IMR-90 (cell line): ENCODE results near the gene SOX5. TPM values are rescaled to one million over a fixed set of nuclear protein-coding genes. Genes with fewer than 3 reads are reported as not detected.

Experiments used
- ATAC-seq: fragments of 200-7000 bp; cut with Tn5 transposase; 2 replicates; pipeline ENCODE4 v1.9.1; 2020; ENCODE audit warnings: low read depth, mild to moderate bottlenecking, moderate library complexity
- BruUV-seq: library from RNA; stranded (reverse); fragments of 400-500 nt; replicated peaks from 2 replicates; lab custom pipeline; 2021; lab: Mats Ljungman, UMichigan
- CTCF ChIA-PET: fragments of 300-600 bp; formaldehyde crosslinking; extraction: SDS; loops from one replicate; lab custom pipeline; 2021; ENCODE audit warnings: antibody characterized with exemption; lab: Yijun Ruan, JAX
- POLR2A ChIA-PET: fragments of 300-600 bp; sonication (Branson Sonifier 250); formaldehyde crosslinking; loops from one replicate; lab custom pipeline; 2022; ENCODE audit warnings: antibody characterized with exemption; ENCODE audit not compliant: unreplicated experiment; lab: Charles Lee
- DNase-seq: peaks from one replicate; pipeline ENCODE4 v3.0.0; 2013
- H2AFZ ChIP-seq: replicated peaks from 2 replicates; pipeline ENCODE3; 2013; ENCODE audit warnings: low read length, mild to moderate bottlenecking; ENCODE audit not compliant: poor library complexity
- H2AK5ac ChIP-seq: 2 replicates; pipeline ENCODE4 v1.6.1; 2013; ENCODE audit warnings: low read depth, low read length, inconsistent platforms
- H2AK9ac ChIP-seq: replicated peaks from 2 replicates; pipeline ENCODE3; 2013; ENCODE audit warnings: mild to moderate bottlenecking, low read depth, low read length, moderate library complexity; ENCODE audit not compliant: poor library complexity
- H2BK120ac ChIP-seq: 2 replicates; pipeline ENCODE4 v1.6.1; 2013; ENCODE audit warnings: low read depth, low read length, inconsistent platforms
- H2BK15ac ChIP-seq: 3 replicates; pipeline ENCODE4 v1.6.1; 2013; ENCODE audit warnings: low read depth, low read length, inconsistent platforms
- H2BK20ac ChIP-seq: 2 replicates; pipeline ENCODE4 v1.6.1; 2013; ENCODE audit warnings: low read depth, mild to moderate bottlenecking, inconsistent platforms, low read length, moderate library complexity
- H2BK5ac ChIP-seq: 2 replicates; pipeline ENCODE4 v1.6.1; 2013; ENCODE audit warnings: mild to moderate bottlenecking, low read depth, low read length, inconsistent platforms; ENCODE audit not compliant: poor library complexity, severe bottlenecking
- H3K14ac ChIP-seq: replicated peaks from 2 replicates; pipeline ENCODE4 v1.6.1; 2013; ENCODE audit warnings: low read depth, low read length, inconsistent platforms
- H3K18ac ChIP-seq: 2 replicates; pipeline ENCODE4 v1.6.1; 2013; ENCODE audit warnings: low read depth, low read length, control low read depth
- H3K23ac ChIP-seq: 2 replicates; pipeline ENCODE4 v1.6.1; 2013; ENCODE audit warnings: low read depth, low read length, inconsistent platforms
- H3K27ac ChIP-seq: 2 replicates; pipeline ENCODE4 v1.5.1; 2013; ENCODE audit warnings: mild to moderate bottlenecking, control low read depth, low read length; ENCODE audit not compliant: insufficient read depth
- H3K27me3 ChIP-seq: 2 replicates; pipeline ENCODE4 v1.6.1; 2013; ENCODE audit warnings: low read length; ENCODE audit not compliant: control insufficient read depth, insufficient read depth
- H3K36me3 ChIP-seq: 2 replicates; pipeline ENCODE4 v1.6.1; 2013; ENCODE audit warnings: low read length, mixed read lengths; ENCODE audit not compliant: control insufficient read depth, insufficient read depth
- H3K4ac ChIP-seq: 2 replicates; pipeline ENCODE4 v1.6.1; 2013; ENCODE audit warnings: low read depth, low read length, inconsistent platforms
- H3K4me1 ChIP-seq: 2 replicates; pipeline ENCODE4 v1.6.1; 2013; ENCODE audit warnings: low read length, mixed read lengths; ENCODE audit not compliant: control insufficient read depth, insufficient read depth
- H3K4me2 ChIP-seq: 2 replicates; pipeline ENCODE4 v1.6.1; 2013; ENCODE audit warnings: low read depth, mild to moderate bottlenecking, control low read depth, low read length, moderate library complexity
- H3K4me3 ChIP-seq: 2 replicates; pipeline ENCODE4 v1.5.1; 2013; ENCODE audit warnings: low read depth, mild to moderate bottlenecking, control low read depth, low read length, moderate library complexity; ENCODE audit not compliant: insufficient read depth
- H3K56ac ChIP-seq: 2 replicates; pipeline ENCODE4 v1.6.1; 2013; ENCODE audit warnings: low read length, inconsistent platforms; ENCODE audit not compliant: insufficient read depth; ENCODE audit errors: extremely low read depth
- H3K79me1 ChIP-seq, 2 experiments: 2 replicates each; pipeline ENCODE4 v1.6.1; 2013; ENCODE audit warnings: low read length in 2 of 2, inconsistent platforms in 1 of 2, low read depth in 1 of 2
- H3K9ac ChIP-seq: 2 replicates; pipeline ENCODE4 v1.6.1; 2013; ENCODE audit warnings: low read depth, low read length, control low read depth
- H3K9me1 ChIP-seq: 2 replicates; pipeline ENCODE4 v1.6.1; 2013; ENCODE audit warnings: low read length, inconsistent platforms; ENCODE audit not compliant: insufficient read depth
- H3K9me3 ChIP-seq: 2 replicates; pipeline ENCODE4 v1.6.1; 2013; ENCODE audit warnings: low read length; ENCODE audit not compliant: control insufficient read depth, insufficient read depth
- H4K20me1 ChIP-seq: 2 replicates; pipeline ENCODE4 v1.6.1; 2013; ENCODE audit warnings: low read length, inconsistent platforms; ENCODE audit not compliant: insufficient read depth
- H4K5ac ChIP-seq: 2 replicates; pipeline ENCODE4 v1.6.1; 2013; ENCODE audit warnings: mild to moderate bottlenecking, low read depth, low read length, control low read depth
- H4K8ac ChIP-seq, 2 experiments: 2 replicates each; pipeline ENCODE4 v1.6.1; 2013; ENCODE audit warnings: low read depth in 2 of 2, low read length in 2 of 2, control low read depth in 1 of 2, inconsistent platforms in 1 of 2
- H4K91ac ChIP-seq: 2 replicates; pipeline ENCODE4 v1.6.1; 2013; ENCODE audit warnings: low read depth, low read length, inconsistent platforms; ENCODE audit not compliant: insufficient read depth
- CEBPB ChIP-seq: IDR thresholded peaks from 2 replicates; pipeline ENCODE4 v1.6.1; 2012; ENCODE audit warnings: low read depth, low read length, improper control_type of control experiment
- ELK1 ChIP-seq: fragments of 150-350 bp; IDR thresholded peaks from 2 replicates; pipeline ENCODE4 v1.6.1; 2016; ENCODE audit warnings: low read depth, mild to moderate bottlenecking, low read length, moderate library complexity, borderline replicate concordance
- MAFK ChIP-seq: IDR thresholded peaks from 2 replicates; pipeline ENCODE4 v1.6.1; 2012; ENCODE audit warnings: low read depth, low read length, improper control_type of control experiment
- WGBS, 2 experiments: methylation state at CpG; one replicate each; pipeline versions ENCODE4 v1.1.5 to v1.1.7; 2013; ENCODE audit warnings: missing lambda C conversion rate in 2 of 2; ENCODE audit not compliant: insufficient read length in 1 of 2; ENCODE audit errors: extremely low coverage in 2 of 2; 5-methylcytosine and 5-hydroxymethylcytosine counted together
- dilution Hi-C: fragments of 300-500 bp; cut with HindIII; formaldehyde crosslinking; loops from one replicate; pipeline ENCODE4 v1.14.3; 2018; ENCODE audit warnings: low sequenced_read_pairs; ENCODE audit not compliant: unreplicated experiment
- in situ Hi-C: fragments of 300-500 bp; cut with MboI; formaldehyde crosslinking; loops from 3 replicates; pipeline ENCODE4 v1.14.3; 2019; ENCODE audit warnings: low sequenced_read_pairs, inconsistent platforms, mixed read lengths
- intact Hi-C: fragments of 100-400 bp; cut with micrococcal nuclease; formaldehyde crosslinking; loops from 2 replicates; pipeline ENCODE4 v1.10.0; 2022
- polyA plus RNA-seq, 3 experiments: library from polyadenylated mRNA; depleted of rRNA; stranded (reverse); fragments of >200 nt; gene quantifications; 2 replicates each; pipeline ENCODE4 v1.2.3, GENCODE V29; 2012; ENCODE audit warnings: low replicate concordance in 1 of 3
- total RNA-seq: library from RNA; depleted of rRNA; stranded (reverse); fragments of >200 nt; gene quantifications from 2 replicates; pipeline ENCODE4 v1.2.3, GENCODE V29; 2012

The SOX5 gene
- total and polyA plus RNA-seq, 2 of the 4 experiments (the other 2 are of a cell fraction): 1.1 to 13.1 TPM

- no peak overlapping the region for H3K9ac ChIP-seq
- no peak overlapping the region for H3K56ac ChIP-seq
- no peak overlapping the region for H2BK5ac ChIP-seq
- H3K36me3 ChIP-seq: no peaks in the 10 kb centered on the region
- H3K4ac ChIP-seq: no peak overlapping the region
- intact Hi-C loops: no loop called here
- no peak overlapping the region for H2AK9ac ChIP-seq
- no peak for TF ChIP-seq ELK1
- TF ChIP-seq MAFK: no peak
- TF ChIP-seq CEBPB: no peak
- no peak overlapping the region for H3K4me2 ChIP-seq
- H3K18ac ChIP-seq: no peak overlapping the region
- no peak overlapping the region for H2AK5ac ChIP-seq
- no peaks in the 10 kb centered on the region for H3K4me1 ChIP-seq
- H3K14ac ChIP-seq: no peak overlapping the region
- no peak overlapping the region for H2BK20ac ChIP-seq
- no peaks in the 10 kb centered on the region for H4K20me1 ChIP-seq
- H2AFZ ChIP-seq: no peak overlapping the region
- H3K9me1 ChIP-seq: no peaks in the 10 kb centered on the region
- ChIA-PET POLR2A (interaction anchor here (0.5 kb wide), 1 partner anchor 9 kb away, joined by 3 read pairs; no protein-coding TSS in a partner anchor), CTCF (no interaction called here)
- no CpG with 5 or more reads among the region's 4 CpGs for WGBS, 2 experiments
- in situ Hi-C loops: no loop called here
- H3K27me3 ChIP-seq: no peaks in the 10 kb centered on the region
- H4K8ac ChIP-seq: no peak overlapping the region
- no peak overlapping the region for H4K5ac ChIP-seq
- H2BK15ac ChIP-seq: no peak overlapping the region
- H3K9me3 ChIP-seq: no peaks in the 10 kb centered on the region
- H3K27ac ChIP-seq: no peak overlapping the region
- DNase-seq: no peak
- no peak overlapping the region for H3K4me3 ChIP-seq
- ATAC-seq: no peak
- no peak overlapping the region for H3K23ac ChIP-seq
- BruUV-seq: no TSS peak
- H2BK120ac ChIP-seq: no peak overlapping the region
- dilution Hi-C loops: no loop called here
- H3K79me1 ChIP-seq: no peaks in the 10 kb centered on the region
- H4K91ac ChIP-seq: no peak overlapping the region
Observed at GRCh38 chr12:23816394-23816851, 133.0 kb downstream of the SOX5 start.
